Iris pigment epithelial cell (primary cell): ENCODE data around the gene WDR3.
A peak's percentile ranks its signal among the peaks of the same experiment; 100 is the strongest.
"Not testable (repeated sequence)": the region's sequence is repeated elsewhere in the genome, so short reads cannot be mapped to it uniquely, and the experiment has no call there.

ENCODE experiments used
- DNase-seq: peaks from one replicate; pipeline ENCODE4 v3.0.0-alpha.2; 2011; ENCODE audit warnings: low read depth

WDR3 gene

DNA sequence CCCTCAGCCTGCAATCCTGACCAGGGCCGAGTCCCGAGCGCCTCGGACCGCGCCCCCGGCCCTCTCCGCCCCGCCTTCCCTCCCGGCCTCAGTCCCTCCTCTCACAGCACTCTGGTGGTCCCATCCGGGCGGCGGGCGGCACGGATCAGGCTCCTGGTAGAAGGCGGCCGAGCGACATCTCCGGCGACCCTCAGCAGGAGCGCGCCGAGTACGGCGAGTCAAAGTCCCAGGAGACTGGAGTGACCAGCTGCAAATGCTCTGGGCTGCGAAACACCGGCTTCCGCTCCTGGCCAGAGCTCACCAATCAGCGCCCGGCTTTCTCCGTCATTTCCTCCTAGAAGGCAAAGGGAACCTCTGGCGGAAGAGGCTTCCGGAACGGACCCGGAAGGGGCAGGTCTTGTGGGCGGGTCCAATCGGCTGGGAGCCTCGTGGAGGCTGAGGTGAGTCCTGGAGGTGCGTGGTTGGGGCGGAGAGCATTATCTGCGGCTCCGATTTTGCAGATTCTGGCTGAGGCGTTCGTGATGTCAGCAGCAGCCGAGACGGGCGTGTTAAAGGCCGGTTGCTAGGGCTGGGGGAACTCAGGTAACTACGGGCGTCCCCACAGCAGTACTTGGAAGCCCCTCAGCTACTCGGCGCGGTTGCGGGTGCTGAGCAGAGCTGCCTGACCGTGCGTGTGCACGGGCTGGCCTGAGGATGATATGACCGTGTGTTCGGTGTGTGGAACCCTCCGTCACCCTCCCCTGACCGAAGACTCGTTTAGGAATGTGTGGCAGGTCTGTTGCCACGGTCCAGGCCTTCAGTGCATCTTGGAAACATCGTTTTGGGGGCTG lies at the start of gene WDR3, which contains the start of gene GDAP2:
TSS of gene WDR3 (plus strand) at position 397 of the 830 bp plus-strand sequence. CDS start 3,581 bp downstream, outside the sequence.
TSS of gene GDAP2 (minus strand) at position 279 of the 830 bp plus-strand sequence. CDS start 9,264 bp downstream, outside the sequence.
- peak; percentile 99 for DNase-seq

DNA sequence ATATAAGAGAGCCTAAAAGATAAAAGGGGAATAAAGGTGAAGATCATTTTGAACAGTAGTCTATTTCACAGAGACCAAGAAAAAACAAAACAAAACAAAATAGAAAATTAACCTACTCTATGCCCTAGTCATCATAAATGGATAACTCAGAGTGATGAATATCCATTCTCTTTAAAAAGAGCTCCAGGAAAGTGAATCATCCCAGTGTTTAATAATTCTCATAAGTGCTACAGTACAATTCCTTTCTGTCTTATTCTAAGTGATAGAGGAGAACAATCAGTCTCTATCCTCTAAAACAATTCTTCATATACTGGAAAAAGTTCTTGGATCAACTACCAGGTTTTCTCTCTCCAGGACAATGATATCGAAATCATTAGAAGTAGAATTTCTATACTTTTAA lies 45.9 kb upstream of the WDR3 start:
- DNase-seq, result no peak

DNA sequence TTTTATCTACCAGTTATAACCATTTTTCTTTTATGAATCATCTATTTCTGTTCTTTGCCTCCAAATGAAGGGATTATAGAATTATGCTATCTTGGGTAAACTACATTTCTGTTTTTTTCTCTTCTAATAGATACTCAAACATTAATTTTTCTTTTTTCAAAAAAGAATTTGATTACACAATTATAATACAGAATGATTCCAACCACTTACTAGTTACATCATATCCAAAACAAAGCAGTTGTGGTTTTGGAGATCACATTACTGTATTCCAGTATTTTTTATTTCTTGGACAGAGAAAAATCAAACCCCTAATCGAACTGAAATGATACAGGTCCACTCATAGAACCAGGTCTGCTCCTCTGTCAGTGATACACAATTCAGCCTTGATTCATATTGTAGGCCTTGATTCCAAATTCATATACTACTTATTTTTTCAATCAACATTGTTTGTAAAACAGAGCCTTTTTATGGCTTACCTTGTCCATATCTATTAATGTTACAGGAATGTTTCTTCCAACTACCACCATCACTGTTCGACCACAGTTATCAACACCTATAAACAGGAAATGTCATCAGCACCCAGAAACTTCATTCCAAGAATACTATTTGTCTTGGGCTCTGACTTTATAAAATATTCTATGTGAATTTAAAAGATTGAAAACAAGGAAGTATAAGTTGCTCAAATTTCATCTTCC lies 43.3 kb upstream of the WDR3 start:
- peak; percentile 85 for DNase-seq

GRCh38 chr1:117890452-117890851 lies 39.1 kb upstream of the WDR3 start:
- DNase-seq, result no peak

GRCh38 chr1:117892512-117892911 lies 37.0 kb upstream of the WDR3 start:
- no peak for DNase-seq

DNA sequence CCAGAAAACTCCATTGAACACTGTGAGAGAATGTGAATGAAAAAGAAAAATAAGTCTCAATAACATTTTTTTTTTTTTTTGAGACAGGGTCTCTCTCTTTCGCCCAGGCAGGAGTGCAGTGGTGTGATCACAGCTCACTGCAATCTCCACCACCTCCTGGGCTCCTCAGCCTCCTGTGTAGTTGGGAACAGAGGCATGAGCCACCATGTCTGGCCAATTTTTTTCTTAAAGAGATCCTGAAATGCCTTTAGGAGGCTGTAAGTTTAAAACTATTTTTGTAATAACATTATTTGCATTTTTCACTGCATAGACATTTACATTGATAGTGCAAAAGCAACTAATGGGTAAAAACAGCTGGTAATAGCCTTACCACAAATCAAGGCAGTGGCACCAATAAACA lies 35.5 kb upstream of the WDR3 start:
- no peak for DNase-seq

- DNase-seq, result peak; percentile 87
Observed at GRCh38 chr1:117895482-117896114, 33.9 kb upstream of the WDR3 start.

DNA sequence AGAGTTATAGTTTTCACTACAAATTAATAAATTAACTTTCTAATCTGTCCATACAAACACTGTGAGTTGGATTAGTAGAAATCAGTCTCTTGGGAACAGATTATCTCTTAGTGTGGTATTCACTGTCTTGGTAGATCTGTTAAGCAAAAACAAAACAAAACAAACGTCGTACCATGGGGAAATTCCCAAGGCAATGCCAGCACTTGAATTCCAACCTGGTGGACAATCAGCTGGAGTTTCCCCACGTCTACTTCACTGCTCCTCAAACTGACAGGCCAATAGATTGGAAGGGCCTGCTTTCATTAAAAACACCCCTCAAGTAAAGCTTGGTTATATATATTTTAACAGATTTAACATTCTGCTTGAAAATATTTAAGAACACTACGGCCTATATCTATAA lies 32.0 kb upstream of the WDR3 start:
- DNase-seq, result peak; percentile 64

DNA sequence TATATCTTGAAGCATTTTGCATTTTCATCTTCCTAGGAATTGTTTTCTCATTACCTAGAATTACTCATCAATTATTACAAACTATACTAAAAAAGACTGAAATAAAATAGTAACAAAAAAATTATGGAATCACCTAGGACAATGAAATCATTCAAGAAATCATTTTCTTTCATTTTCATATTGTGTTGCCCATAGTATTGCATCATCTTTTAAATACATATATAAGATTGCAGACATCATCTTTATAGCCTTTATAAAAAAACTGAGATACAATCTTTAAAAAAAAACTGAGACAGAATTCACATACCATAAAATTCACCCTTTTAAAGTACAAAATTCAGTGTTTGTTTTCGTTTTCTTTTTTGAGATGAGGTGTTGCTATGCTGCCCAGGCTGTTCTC lies 29.7 kb upstream of the WDR3 start:
- DNase-seq, result no peak

DNA sequence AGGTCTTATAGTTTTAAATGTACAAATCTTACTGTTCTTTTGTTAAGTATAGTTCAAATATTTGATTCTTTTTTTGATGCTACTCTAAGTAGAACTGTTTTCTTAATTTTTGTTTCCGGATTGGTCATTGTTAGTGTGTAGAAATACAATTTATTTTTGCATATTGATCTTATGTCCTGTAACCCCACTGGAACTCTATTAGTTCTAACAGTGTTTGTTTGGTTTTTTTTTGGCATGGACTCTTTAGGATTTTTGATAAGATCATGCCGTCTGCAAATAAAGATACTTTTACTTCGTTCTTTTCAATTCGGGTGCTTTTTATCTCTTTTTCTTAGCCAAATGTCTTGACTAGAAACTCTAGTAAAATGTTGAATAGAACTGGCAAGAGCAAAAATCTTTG lies 26.6 kb upstream of the WDR3 start:
- DNase-seq, result no peak

DNA sequence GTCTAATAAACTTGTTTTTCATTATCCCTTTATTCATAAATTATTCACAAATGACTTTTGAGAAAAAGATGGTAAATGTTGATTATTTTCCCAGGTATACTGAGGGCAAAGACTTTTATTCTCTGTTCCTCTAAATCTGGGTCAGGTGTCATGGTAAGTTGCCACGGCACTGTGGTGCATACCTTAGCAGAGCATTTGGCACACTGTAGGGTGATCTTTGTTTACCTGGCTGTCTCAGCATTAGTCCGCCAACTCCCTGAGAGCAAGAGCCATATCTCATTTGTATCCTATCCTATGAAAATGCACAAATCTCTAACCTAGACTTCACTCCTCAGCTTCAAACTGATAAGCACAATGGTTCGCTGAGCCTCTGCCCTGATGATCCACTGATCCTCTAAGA lies 25.1 kb upstream of the WDR3 start:
- DNase-seq, result no peak

DNA sequence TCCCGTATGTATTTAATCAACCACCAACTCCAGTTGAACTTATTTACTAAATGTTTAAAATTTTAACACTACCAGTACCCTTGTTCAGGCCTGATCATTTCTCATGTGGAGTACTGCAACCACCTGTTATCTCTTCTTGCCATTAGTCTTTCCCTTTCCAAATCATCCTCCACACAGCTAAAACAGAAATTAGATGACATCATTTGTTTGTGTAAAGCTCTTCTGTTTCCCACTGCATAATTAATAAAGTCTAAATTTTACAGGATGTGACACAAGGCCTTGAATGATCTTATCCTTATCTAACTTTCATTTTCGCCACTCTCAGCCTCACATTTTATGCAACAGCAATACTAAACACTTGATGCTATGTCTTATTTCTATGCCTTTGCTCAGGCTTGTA lies 24.5 kb upstream of the WDR3 start:
- DNase-seq, result no peak

DNA sequence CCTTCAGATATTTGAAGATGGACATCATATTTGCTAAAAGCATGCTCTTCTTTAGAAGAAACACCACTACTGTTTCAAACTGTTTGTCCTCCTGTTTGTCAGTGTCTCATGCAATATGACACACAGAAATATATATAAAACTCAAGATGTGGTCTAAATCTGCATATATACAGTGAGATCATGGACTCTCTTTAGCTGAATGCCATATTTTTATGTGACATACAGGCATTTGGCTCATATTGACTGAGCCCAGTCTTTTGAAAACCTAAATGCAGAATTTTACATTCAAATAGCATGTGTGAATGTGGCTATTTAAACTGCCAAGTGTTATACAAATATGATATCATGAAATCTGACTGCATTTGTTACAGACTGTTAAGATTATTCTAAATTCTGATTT lies 18.5 kb upstream of the WDR3 start:
- DNase-seq, result no peak

DNA sequence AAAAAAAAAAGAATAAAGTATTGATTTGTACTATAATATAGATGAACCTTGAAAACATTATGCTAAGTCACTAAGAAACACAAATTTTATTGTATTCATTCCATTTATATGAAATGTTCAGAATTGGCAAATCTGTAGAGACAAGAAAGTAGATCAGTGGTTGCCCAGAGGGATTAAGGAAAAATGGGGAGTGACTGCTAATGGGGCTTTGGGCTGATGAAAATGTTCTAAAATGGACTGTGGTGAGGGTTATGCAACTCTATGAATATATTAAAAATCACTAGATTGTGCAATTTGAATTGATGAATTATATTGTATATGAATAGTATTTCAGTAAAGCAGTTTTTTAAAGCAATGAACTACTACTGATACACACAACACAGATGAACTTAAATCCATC lies 10.2 kb upstream of the WDR3 start:
- peak; percentile 51 for DNase-seq

- no peak for DNase-seq
Observed at GRCh38 chr1:117921991-117922390, 7.5 kb upstream of the WDR3 start.

- not testable (repeated sequence) for DNase-seq
Observed at GRCh38 chr1:117922717-117923116, 6.8 kb upstream of the WDR3 start.

GRCh38 chr1:117925981-117926380 lies 3.6 kb upstream of the WDR3 start:
- no peak for DNase-seq

- DNase-seq, result peak; percentile 72
Observed at GRCh38 chr1:117928881-117929342, 627 bp upstream of the WDR3 start.

GRCh38 chr1:117930173-117930447 lies 571 bp downstream of the WDR3 start:
- no peak for DNase-seq

DNA sequence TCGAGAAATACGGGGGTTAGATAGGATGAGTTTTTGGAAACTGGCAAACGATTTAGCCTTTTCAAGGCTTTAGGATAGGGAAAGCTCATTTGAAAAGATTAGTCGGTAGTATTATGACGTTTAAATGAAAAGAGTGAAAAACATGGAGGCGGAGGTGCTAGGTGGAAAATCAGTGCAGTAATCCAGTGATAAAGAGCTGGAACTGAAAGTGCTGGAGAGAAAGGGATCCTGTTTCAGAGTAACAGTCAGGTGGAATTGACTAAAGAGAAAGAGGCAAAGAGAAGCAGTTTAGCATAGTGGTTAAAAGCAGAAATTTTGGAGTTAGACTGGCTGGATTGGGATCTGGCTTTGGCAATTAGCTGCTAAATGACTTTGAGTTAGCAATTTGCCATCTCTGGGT lies 945 bp downstream of the WDR3 start:
- DNase-seq, result peak; percentile 33

DNA sequence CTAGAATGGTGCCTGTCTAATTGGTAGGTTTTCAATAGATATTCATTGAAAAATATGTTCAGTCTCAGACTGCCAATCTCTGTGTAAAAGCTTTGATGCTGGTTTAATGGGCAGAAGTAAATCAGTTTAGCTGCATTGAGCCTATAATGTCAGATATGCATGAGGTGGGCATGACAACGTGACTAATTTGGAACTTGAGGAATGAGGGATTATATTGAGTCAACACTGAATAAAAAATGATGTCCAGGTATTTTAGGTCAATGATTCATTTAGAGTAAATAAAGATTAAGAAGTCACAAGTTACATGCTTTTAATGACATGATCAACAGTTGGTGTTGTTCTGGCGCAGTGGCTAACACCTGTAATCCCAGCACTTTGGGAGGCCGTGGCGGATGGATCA lies 3.0 kb downstream of the WDR3 start:
- DNase-seq, result no peak

GRCh38 chr1:117933769-117934168 lies 4.2 kb downstream of the WDR3 start:
- DNase-seq, result no peak

- no peak for DNase-seq
Observed at GRCh38 chr1:117942293-117942692, 12.8 kb downstream of the WDR3 start.
